C4-2B (cell line): Measurements from ENCODE around the gene XRCC5.

Experiments used
- H3K27ac ChIP-seq: fragments of 450-650 bp; 2 replicates; pipeline ENCODE4 v1.5.1; 2017
- ZFX ChIP-seq: fragments of 450-650 bp; IDR thresholded peaks from 2 replicates; pipeline ENCODE4 v1.6.1; 2017
- TF ChIP-seq, protein P1 (sequence below): fragments of 450-650 bp; conservative IDR thresholded peaks from 2 replicates; pipeline ENCODE4 v1.5.1; 2017; ENCODE audit warnings: mild to moderate bottlenecking

The XRCC5 gene

GRCh38 chr2:216163518-216163917, 54.4 kb downstream of the XRCC5 start:
- no peak for TF ChIP-seq ZFX
- TF ChIP-seq, protein P1, sequence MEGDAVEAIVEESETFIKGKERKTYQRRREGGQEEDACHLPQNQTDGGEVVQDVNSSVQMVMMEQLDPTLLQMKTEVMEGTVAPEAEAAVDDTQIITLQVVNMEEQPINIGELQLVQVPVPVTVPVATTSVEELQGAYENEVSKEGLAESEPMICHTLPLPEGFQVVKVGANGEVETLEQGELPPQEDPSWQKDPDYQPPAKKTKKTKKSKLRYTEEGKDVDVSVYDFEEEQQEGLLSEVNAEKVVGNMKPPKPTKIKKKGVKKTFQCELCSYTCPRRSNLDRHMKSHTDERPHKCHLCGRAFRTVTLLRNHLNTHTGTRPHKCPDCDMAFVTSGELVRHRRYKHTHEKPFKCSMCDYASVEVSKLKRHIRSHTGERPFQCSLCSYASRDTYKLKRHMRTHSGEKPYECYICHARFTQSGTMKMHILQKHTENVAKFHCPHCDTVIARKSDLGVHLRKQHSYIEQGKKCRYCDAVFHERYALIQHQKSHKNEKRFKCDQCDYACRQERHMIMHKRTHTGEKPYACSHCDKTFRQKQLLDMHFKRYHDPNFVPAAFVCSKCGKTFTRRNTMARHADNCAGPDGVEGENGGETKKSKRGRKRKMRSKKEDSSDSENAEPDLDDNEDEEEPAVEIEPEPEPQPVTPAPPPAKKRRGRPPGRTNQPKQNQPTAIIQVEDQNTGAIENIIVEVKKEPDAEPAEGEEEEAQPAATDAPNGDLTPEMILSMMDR = no peak
- no peak overlapping the region for H3K27ac ChIP-seq

- H3K27ac ChIP-seq = no peak overlapping the region
- TF ChIP-seq, protein P1 = no peak
- no peak for TF ChIP-seq ZFX
These were observed 54.9 kb downstream of the XRCC5 start for GRCh38 chr2:216164087-216164486.

GRCh38 chr2:216164576-216164975, 55.4 kb downstream of the XRCC5 start:
- no peak overlapping the region for H3K27ac ChIP-seq
- TF ChIP-seq, protein P1 = no peak
- TF ChIP-seq ZFX = no peak

- no peak for TF ChIP-seq ZFX
- TF ChIP-seq, protein P1 = no peak
- H3K27ac ChIP-seq = no peak overlapping the region
These were observed 56.6 kb downstream of the XRCC5 start for GRCh38 chr2:216165711-216166110.

DNA sequence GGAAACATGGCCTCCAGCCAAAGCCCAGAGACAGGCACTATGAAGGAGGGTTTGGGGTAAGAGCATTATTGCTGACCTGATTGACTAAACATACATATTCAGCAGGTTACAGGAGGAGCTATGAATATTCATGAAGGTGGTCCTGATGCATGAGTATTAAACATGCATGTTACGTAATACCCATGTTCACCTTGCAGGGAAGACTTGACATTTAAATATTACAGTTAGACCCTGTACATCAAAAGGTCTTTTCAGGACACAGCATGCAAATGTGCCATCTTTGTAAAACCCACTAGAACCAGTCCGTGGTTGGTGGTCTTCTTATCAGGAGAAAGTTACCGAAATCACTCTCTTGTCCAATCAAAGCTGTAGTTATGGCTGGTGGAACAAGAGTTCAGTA, 59.9 kb downstream of the XRCC5 start:
- TF ChIP-seq ZFX = no peak
- TF ChIP-seq, protein P1 = no peak
- no peak overlapping the region for H3K27ac ChIP-seq

DNA sequence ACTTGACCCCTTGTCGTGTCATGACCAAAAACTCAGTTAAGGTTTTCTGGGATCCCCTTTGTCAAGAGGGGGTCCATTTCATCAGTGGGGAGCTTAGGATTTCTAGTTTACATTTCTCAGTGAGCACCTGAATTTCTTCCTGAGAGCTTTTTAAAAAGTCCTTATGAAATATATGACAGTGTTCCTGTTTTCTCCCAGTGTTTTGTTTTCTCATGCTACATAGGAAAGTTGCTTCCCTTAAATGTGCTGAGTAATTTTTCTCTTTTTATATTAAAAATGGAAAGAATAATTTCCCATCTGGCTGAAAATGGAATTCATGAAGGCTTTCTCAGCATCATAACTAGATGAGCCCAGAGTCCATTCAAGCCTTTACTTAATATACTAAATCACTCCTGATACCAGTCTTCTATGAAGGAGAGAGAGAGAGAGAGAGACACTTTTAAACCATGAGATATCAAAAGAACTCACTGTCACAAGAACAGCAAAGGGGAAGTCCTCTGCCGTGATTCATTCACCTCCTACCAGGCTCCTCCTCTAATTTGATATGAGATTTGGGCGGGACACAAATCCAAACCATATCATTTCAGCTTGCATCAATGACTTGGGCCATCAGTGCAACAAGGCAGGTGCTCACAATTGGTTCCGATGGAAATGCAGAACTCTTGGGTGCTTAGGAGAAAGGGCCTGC, 61.1 kb downstream of the XRCC5 start:
- TF ChIP-seq ZFX = no peak
- TF ChIP-seq, protein P1 = no peak
- no peak overlapping the region for H3K27ac ChIP-seq

DNA sequence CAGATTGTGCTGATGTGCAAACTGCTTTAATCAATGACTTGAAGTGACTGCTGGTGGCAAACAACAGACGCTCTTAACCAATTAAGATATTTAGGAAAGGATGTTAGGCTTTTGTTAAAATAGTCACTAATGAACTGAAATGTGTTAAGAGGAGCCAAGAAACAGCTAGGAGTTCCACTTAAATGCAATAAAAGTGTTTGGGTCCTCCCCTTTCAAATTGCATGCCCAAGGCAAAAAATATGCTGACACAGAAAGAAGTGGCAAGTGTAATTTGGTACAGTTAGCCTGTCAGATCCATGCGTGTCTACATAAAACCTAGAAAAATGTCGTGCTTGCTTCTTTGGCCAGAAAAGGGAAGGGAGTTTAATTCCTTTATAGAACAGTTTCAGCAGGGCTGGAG, 61.9 kb downstream of the XRCC5 start:
- H3K27ac ChIP-seq = no peak overlapping the region
- TF ChIP-seq, protein P1 = no peak
- TF ChIP-seq ZFX = no peak
